ENCODE measurements around the gene KIF3C. TPM values are rescaled to one million over a fixed set of nuclear protein-coding genes. Genes with fewer than 3 reads are reported as not detected.

The KIF3C gene
- total and polyA plus RNA-seq, 12 donors = 2.8 to 22.8 (median 9.8) TPM

- Histone ChIP-seq H3K9me3 (replicated peaks in 1 of 3) (no peaks in the 10 kb centered on the region), H3K36me3 (replicated peaks in 1 of 2) (no peaks in the 10 kb centered on the region), H3K27ac (no peak overlapping the region), H3K4me1 (replicated peaks in 1 of 2) (peaks cover 5 to 10% of the 10 kb centered on the region in 2 donors), H3K27me3 (peaks cover 5% of the 10 kb centered on the region), H3K4me3 (no peak overlapping the region)
- intact Hi-C loops (cut with DNase I) = no loop called here
- DNase-seq = no peak
- TF ChIP-seq CTCF (IDR thresholded peaks at IDR 0.05) = no peak
- TF ChIP-seq POLR2A (IDR thresholded peaks at IDR 0.05) = no peak
- WGBS, 4 donors = 68 to 81% (median 78%) methylated on average over 4 of the region's 4 CpGs
Observed at GRCh38 chr2:25881764-25882163, 100.5 kb downstream of the KIF3C start.

GRCh38 chr2:25879133-25879730 lies 103.1 kb downstream of the KIF3C start:
- WGBS, 4 donors = 84 to 89% (median 87%) methylated on average over 5 of the region's 5 CpGs
- no peaks in the 10 kb centered on the region for H3K9me3 ChIP-seq (replicated peaks in 1 of 3)
- peaks cover 5% of the 10 kb centered on the region for H3K27me3 ChIP-seq
- peaks cover 8 to 21% of the 10 kb centered on the region in 2 donors for H3K4me1 ChIP-seq (replicated peaks in 1 of 2)
- H3K36me3 ChIP-seq (replicated peaks in 1 of 2) = no peaks in the 10 kb centered on the region
- no peak for TF ChIP-seq POLR2A (IDR thresholded peaks at IDR 0.05)
- no peak for TF ChIP-seq CTCF (IDR thresholded peaks at IDR 0.05)
- no peak for DNase-seq
- peak overlapping the region in 3 of 5 donors; percentile 58 to 98 (median 98) for H3K27ac ChIP-seq
- H3K4me3 ChIP-seq = peak overlapping the region in 1 of 4 donors; percentile 93
- intact Hi-C loops (cut with DNase I) = no loop called here

GRCh38 chr2:25878361-25879132 lies 103.8 kb downstream of the KIF3C start, which contains the start of gene ASXL2:
Gene ASXL2, minus strand, starts transcription at chr2:25878487. Its CDS starts 265 bp downstream, at chr2:25878222.
- peaks cover 8 to 21% of the 10 kb centered on the region in 2 donors for H3K4me1 ChIP-seq (replicated peaks in 1 of 2)
- TF ChIP-seq CTCF (IDR thresholded peaks at IDR 0.05) (peak in 1 of 6 experiments; percentile 14), POLR2A (IDR thresholded peaks at IDR 0.05) (peak; percentile 43 to 91)
- H3K9me3 ChIP-seq (replicated peaks in 1 of 3) = no peaks in the 10 kb centered on the region
- no peaks in the 10 kb centered on the region for H3K36me3 ChIP-seq (replicated peaks in 1 of 2)
- peaks cover 5% of the 10 kb centered on the region for H3K27me3 ChIP-seq
- H3K27ac ChIP-seq = peak within 1 kb of the TSS; percentile 83 to 98 (median 98)
- DNase-seq = peak; percentile 97 to 98 (median 98)
- H3K4me3 ChIP-seq = peak within 1 kb of the TSS; percentile 70 to 93 (median 82)
- intact Hi-C loops (cut with DNase I) = no loop called here
- 1 to 3% (median 1%) methylated on average over 17 to 56 of the region's 56 CpGs for WGBS, 4 donors

Measured in adrenal gland (tissue), 12 donors.